Smooth muscle cell of the brain vasculature (primary cell): ENCODE results near the gene RASSF8.

Experiments used
- DNase-seq: peaks from one replicate; pipeline ENCODE4 v3.0.0-alpha.2; 2012; ENCODE audit warnings: low read depth, low spot score

The RASSF8 gene

DNA sequence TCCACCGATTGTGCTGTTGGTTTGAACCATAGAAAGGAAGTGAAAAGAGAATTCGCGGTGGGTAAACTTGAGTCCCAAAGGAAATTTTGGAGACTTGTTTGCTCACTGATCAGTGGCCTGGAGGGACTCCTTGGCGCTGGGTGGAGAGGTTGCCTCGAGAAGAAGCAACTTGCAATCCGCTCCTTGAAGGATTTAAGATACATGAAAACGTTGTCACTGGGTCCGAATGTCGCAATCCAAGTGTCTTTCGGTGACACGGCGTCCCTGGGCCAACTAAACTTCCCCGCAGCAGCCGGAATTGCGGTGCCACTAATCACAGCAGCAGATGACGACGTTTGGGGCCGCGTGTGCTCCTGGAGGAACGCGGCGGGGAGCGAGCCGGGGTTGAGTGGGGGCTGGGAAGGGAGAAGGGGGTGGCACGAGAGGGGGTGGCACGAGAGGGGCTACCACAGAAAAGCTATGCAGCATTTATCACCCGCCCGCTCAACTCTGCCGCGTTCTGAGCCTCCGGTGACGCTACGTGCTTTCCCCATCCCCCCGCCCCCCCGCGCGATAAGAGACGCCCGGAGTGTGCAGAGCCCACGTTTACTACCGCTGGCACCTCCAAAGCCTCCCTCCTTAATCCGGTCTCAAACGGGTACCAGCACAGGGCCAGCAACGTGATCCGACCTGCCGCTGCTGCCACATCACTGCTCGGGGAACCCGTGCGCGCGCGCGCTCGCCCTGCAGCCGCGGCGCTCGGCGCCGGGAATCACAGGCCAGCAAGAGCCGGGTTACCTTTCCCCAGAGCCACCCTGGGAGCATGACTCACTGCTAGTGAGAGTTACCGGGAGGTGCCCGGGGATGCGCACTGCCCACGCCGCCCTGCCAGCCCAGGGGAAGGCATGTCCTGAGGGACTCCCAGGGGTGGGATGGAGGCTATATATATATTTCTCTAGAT is 167.2 kb downstream of the RASSF8 start:
- no peak for DNase-seq

- no peak for DNase-seq
These were observed 168.1 kb downstream of the RASSF8 start for GRCh38 chr12:26126340-26127284.

DNA sequence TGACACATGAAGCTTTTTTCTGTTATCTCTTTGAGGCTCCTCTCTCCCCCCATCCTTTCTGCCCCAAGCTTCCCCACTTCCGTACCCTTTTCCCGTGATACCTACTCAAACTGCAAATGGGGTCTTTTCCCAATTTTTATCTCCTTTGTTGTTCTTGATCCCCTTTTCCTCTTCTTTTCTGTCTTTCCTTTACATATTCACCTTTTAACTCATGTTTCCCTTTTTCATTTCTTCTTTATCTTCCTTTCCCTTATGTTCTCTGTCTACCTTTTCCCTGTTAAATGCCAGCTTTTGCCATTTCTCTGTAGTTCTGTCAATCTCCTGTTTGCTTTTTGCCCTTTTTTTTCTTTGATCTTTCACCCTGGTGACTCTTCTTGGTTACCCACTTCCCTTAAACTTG is 168.9 kb downstream of the RASSF8 start:
- no peak for DNase-seq

DNA sequence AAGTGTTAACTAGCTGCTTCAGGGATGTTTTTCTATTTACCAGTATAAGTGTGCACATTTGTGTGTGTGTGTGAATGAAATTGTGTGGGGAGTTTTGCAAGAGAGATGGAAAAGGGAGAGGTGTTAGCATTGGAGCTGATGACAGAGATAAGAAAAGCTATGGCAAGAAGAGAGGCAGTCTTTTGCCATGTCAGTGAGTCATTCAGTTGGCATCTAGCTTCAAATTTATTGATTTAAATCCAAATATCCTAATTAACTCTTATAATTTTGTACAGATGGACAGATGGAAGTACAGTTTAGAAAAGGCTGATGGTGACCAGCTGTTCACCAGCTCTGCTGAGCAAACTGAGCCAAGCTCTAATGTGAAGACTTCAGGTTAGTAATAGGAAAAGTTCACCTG is 169.7 kb downstream of the RASSF8 start:
- DNase-seq: no peak
